NCI-H524 (cell line): ENCODE data around the gene WFDC5.
"Not testable (repeated sequence)": the region's sequence is repeated elsewhere in the genome, so short reads cannot be mapped to it uniquely, and the experiment has no call there.

Experiments used
- DNase-seq, 2 experiments: peaks; one replicate each; lab custom pipeline; 2025; lab: John Stamatoyannopoulos, UW

WFDC5 gene, protein sequence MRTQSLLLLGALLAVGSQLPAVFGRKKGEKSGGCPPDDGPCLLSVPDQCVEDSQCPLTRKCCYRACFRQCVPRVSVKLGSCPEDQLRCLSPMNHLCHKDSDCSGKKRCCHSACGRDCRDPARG

DNA sequence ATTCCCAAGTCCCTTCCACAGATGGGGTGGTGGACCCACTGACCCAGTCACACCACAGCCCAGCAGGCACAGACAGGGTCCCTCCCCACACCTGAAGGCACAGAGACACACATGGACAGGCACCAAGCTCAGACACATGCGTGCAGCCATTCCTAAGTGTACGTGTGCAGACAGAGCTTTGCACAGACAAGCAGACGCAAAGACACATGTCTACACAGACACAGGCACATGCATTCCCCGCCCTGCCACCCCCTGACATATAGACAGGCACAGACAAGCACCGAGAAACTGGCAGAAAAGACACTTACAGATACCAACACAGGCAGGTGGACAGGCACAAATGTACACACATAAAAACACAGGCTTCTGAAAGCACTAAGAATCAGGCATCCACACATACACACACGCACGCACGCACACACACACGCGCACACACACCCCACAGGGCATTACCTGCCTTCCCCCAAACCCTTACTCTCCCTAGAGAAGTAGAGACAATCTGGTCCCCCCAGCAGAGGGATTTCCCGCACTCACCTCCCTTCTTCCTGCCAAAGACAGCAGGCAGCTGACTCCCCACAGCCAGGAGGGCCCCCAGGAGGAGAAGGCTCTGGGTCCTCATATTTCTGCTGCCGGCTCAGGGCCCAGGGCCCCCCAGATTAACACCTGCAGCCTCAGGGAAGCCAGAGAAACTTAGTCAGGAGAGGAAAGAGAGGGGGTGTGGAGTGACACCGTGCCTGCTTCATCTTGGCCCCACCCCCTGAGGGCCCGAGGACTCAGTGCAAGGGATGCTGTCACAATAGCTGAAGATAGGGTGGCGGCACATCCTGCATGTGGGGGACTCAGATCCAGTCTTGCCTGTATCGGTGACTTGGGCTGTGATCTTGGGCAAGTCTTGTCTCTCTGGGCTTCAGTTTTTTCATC is at the start of gene WFDC5:
Gene WFDC5, minus strand, starts transcription at position 710 of the 921 bp plus-strand sequence. Its CDS starts 91 bp downstream, at position 619.
- DNase-seq = no peak

DNA sequence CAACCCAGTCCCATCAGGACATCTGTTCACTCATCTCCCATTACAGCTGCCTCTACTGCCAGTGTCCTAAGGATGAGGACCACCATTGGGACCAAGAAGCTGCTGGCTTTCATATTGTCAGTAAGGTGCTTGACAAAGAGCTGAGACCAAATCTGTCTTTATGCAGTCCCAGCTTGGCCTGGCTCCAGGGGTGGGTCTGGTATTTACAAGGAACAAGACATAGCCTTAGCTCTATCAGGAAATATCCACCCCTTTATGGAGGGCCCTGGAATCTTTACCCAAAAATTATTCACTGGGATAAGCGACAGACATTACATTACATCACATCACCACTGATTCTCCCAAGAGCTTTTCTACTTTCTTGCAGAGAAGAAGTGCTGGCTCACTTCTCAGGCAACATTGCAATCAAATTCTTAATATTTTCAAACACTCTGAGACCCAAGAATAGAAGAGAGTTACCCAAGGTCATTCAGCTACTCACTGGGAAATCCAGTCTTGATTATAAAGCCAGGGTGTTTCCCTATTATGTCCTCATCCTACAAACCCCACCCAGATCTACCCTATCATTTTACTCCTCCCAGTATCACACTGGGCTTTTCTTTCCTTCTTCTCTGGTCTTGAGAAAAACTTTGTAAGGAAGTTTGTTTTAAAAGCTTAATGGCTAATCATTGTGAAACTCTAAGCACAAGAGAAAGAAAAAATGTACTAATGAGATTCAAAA is 48.3 kb upstream of the WFDC5 start:
- no peak for DNase-seq

DNA sequence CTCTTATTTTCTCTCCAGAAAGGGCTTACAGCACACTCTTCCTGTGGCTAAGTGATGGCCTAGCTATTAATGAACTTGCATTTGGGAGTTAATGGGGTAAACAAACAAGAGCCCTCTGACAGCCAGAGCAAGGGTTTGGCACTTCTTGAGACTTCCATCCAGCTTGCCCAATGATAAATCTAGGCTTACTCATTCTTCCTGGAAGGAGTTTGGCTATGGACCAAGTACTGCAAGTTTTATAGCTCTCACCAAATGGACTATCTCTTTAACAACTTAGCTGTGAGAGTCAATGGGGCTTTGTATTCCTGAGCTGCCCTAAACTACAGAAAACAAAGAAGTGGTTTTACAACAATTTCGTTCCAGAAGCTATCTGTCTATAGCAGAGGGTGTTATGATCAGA is 43.0 kb upstream of the WFDC5 start:
- no peak for DNase-seq

DNA sequence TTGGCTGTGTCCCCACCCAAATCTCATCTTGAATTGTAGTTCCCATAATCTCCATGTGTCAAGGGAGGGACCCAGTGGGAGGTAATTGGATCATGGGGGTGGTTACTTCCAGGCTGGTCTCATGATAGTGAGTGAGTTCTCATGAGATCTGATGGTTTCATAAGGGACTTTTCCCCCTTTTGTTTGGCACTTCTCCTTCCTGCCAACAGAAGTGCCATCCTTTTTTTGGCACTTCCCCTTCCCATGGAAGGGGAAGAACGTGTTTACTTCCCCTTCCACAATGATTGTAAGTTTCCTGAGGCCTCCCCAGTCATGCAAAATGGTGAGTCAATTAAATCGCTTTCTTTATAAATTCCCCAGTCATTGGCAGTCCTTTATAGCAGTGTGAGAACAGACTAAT is 41.7 kb upstream of the WFDC5 start:
- no peak for DNase-seq

DNA sequence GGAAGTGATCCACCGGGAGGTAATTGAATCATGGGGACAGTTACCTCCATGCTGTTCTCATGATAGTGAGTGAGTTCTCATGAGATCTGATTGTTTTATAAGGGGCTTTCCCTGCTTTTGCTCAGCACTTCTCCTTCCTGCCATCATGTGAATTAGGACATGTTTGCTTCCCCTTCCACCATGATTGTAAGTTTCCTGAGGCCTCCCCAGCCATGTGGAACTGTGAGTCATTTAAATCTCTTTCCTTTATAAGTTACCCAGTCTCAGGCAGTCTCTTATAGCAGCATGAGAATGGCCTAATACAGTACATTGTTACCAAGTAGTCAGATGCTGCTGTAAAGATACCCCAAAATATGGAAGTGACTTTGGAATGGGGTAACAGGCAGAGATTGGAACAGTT is 39.8 kb upstream of the WFDC5 start:
- DNase-seq = not testable (repeated sequence)

DNA sequence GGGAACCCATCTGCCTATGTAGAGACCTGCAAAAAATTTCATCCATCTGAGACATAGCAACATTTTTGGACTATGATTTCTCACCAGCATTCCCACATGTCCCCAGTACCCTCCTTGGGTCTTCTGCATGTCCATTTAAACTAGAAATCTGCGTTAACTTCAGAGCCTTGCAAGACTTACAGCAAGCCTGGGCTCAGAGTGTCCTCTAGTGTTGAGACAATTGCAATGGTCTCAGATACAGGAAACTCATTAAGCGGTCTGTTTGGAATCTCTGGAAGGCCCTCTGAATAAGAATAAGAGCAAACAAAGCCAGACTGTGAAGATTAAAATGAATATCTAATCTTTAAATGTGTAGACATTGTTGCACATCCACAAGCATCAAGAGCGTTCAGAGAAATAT is 39.2 kb upstream of the WFDC5 start:
- DNase-seq = peak in 1 of 2 experiments; percentile 15

DNA sequence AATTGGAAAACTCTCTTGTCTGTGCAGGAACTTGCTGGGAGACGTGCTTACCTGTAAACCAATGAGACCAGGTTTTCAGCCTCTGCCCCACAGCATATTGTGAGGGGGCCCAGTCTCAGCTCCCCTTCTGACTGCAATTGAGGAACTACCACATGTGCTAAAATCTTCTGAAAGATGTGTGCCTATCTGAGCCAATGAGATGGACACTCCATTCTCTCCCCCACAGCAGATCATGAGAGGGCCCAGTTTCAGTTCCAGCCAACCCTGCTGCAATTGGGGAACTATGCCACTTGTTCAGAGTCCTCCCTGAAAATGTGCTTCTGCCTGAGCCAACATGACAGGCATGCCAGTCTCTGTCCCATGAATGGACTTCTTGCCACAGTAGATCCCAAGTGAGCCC is 38.8 kb upstream of the WFDC5 start:
- DNase-seq = no peak

DNA sequence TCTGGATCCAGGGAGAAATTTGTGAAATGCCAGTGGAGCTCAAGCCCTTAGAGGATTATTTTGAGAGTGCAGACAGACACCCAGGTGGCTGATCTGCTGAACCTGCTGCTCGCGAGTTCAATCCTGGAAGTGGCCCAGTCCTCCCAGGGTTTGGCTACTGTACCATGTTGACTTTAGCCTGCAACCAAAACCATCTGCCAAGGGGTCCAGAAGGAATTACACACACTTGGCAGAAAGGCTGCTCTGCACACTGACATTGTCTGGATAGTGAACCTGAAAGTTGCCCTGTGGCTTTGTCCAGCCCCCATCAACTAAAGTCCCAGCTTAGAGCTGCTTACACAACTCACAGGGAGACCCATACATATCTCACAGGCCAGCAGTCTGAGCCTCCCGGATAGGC is 38.2 kb upstream of the WFDC5 start:
- peak in 1 of 2 experiments; percentile 1 for DNase-seq

DNA sequence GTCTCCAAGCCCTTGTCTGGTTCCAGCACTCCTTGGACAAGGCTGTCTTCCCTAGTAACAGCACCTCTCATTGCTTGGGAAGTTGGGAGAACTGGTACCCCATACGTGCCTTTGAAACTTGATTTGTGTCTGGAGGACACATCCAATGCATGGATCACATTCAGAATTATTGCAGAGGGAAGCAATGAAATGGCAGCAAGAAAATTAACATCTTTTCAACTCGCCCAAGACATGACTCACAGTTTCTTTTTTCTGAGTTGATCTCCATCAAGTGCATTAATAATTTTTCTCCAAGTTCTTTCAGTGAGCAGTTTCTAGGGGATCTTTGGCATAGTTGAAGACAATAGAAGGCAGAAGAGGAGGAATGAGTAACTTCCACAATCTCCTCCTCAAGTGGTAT is 37.4 kb upstream of the WFDC5 start:
- DNase-seq = no peak

DNA sequence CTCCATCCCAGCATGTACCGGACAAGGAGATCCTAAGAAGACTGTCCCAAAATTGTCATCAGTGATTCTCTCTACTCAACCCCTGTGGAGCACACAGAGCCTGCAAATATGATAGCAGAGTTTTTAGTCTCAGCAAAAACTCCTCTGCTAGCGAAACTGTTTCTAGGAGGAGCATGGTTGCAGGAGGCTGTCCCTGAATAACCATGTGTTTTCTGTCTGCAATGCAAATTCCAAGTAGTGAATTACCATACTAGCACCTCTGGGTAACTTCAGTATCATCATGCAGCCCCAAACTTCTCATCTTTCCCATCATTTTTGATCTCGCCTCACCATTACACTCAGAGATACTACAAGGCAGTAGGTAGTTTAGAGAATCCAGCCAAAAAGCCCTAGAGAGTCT is 34.1 kb upstream of the WFDC5 start:
- DNase-seq = no peak

DNA sequence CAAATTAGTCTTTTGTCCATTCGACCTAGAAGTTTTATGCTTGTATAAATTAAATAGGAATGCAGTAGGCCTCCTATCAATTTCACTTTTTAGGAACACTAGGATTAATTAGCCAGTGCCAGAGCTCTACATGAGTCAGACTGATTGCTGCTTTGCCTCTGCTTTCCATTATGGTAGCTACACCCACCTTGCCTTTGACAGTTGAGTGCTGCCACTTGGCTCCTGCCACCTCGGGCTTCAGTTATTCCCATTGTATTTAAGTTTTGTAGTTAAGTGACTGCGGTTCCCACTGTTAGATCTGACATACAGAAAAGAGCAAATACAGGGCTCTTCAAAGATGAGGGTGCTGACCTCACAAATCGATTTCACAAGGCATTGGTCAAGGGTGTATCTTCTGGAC is 25.9 kb upstream of the WFDC5 start:
- no peak for DNase-seq

DNA sequence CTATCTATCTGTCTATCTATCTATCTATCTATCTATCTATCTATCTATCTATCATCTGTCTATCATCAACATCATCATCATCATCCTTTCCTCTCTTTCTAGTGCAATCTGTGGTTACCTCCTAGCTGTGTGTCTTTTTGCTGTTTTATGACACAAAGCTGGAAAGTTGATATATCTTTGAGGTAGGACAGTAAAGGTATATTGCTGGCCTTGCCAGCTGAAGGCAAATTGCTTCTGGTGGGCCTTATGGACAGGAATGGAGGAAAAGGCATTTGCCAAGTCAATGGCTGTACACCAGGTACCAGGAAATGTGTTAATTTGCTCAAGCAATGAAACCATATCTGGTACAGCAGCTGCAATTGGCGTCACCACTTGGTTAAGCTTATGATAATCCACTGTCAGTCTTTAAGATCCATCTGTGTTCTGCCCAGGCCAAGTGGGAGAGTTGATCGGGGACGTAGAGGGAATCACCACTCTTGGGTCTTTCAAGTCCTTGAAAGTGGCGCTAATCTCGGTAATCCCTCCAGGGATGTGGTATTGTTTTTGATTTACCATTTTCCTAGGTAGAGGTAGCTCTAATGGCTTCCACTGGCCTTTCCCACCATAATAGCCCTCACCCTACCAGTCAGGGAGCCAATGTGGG is 24.9 kb upstream of the WFDC5 start:
- DNase-seq = peak; percentile 96

DNA sequence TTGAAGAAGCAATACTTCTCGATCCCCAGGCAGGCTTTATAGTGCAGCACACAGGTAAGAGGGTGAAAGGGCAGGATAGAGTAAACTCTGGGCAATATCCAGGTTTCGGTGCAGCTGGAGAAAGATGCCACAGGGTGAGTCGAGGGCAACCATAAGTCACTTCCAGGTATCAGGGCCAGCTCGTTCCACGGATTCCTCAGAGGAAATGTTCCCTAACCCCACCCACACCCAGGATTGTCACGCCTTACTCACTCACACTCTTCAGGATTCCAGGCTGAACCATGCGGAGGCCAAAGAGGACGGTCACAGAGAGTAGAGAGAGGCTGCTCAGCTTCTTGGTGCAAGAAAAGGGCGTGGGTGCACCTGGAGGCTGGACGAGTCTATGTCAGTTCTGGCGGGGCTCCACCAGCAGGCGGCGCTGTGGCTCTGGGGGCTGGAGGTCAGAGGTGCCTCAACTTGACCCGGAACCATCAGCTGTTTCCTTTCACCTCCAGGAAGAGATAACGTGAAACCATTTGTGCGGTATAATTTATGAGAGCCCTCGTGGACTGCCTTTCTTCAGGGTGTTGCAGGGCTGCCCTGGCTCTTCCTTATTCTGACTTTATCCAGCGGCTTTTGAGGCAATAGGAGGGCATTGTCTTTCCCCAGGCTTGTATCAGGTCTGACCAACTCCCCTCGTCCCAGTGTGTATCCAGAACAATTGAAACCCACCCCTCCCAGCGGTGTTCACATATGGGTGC is 23.8 kb upstream of the WFDC5 start:
- no peak for DNase-seq

DNA sequence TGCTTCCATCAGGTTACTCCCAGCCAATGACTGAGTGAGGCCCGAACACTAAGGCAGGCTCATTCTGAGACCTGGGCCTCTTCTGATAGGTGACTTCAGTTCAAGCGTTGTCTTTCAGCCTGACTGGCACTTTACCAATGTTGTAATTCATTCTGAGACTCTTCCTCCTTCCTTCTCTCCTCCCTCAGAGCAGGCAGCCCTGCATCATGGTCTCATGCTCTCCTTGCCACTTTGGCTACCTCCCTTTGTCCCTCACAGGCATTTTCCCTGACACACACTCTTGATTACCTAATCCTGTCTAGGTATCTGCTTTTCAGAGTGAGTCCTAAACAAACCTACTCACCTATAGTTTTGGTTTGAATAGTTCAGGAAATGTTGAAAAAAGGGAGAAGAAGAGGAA is 21.9 kb upstream of the WFDC5 start:
- DNase-seq = no peak

DNA sequence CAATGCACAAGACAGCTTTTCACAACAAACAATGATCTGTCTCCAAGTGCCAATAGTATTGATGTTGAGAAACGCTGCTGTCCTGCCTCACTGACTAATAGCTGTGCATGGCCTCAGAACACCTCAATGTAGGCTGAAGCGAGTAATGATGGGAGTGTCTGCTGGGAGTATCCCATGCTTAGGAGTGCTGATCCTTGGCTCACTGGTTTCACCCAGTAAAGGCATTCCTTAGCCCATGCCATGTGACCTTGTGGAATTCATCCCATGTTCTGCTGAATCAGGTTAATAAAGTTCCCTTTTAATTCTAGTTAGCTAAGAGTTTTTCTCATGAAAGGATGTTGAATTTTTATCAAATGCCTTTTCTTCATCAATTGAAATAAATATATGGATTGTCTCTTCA is 13.1 kb upstream of the WFDC5 start:
- no peak for DNase-seq

DNA sequence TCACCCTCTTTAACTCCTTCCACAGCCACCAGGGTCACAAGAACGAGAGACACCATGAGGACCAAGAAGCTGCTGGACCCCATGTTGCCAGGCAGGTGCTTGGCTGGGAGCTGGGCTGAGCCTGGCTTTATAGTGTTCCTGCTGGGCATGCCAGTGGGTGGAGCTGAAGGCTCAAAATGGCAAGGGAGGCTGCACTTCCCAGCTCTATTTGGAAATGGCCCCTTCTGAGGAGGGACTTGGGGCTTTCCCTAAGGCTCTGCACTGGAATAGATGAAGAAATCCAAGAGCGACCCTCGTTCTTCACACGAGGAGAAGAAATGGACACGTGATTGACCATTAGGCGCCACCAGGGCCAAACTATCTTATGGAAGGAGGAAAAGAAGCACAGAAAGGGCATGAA is 9.4 kb upstream of the WFDC5 start, which contains the start of gene WFDC12:
Gene WFDC12, minus strand, starts transcription at position 101 of the 400 bp plus-strand sequence. Its CDS starts 18 bp downstream, at position 83.
- no peak for DNase-seq

DNA sequence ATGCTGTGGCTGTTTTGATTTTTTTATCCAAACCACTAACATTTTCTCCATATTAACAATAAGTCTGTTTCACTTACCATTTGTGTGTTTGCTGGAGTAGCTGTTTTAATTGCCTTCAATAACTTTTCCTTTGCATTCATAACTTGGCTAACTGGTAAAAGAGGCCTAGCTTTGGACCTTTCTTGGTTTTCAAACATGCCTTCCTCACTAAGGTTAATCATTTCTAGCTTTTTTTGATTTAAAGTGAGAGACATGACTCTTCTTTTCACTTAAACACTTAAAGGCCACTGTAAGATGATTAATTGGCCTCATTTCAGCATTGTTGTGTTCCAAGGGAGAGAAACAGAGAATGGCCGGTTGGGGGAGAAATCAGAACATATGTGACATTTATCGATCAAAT is 6.4 kb upstream of the WFDC5 start:
- DNase-seq = no peak

DNA sequence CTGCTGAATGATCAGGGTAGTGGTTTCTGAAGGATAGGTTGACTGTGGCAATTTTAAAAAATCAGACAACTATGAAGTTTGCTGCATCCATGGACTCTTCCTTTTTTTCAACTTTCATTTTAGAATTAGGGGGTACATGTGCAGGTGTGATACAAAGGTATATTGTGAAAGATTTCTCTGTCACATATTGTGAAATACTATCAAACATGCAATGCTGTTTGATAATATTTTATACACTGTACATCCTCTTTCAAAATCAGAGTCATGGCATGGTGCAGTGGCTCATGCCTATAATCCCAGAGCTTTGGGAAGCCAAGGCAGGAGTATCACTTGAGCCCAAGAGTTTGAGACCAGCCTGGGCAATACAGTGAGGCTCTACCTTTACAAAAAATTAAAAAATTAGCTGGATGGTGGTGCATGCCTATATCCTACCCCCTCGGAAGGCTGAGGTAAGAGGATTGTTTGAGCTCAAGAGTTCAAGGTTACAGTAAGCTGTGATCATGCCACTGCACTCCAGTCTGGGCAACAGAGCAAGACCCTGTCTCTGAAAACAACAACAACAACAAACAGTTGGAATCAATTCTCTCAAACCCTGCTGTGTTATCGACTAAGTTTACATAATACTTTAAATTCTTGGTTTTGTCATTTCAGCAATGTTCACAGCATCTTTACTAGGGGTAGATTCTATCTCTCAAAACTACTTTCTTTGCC is 4.7 kb upstream of the WFDC5 start:
- DNase-seq = no peak

DNA sequence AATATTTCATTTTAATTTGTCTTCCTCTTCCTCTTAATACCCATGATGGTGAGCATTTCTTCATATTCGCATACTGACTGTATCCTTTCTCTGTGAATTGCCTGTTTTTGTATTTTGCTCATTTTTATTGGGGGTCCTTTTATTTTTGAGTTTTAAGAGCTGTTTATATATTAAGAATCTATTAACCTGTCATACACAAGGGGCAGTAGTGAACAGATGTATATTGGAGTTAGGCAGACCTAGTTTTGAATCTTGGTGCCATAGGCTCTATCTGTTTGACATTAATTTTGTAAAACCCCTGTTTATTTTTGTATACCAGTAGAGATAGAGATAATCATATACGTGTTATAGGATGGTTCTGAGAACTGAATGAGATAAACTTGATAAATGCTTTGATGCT is 3.1 kb upstream of the WFDC5 start:
- DNase-seq = no peak

DNA sequence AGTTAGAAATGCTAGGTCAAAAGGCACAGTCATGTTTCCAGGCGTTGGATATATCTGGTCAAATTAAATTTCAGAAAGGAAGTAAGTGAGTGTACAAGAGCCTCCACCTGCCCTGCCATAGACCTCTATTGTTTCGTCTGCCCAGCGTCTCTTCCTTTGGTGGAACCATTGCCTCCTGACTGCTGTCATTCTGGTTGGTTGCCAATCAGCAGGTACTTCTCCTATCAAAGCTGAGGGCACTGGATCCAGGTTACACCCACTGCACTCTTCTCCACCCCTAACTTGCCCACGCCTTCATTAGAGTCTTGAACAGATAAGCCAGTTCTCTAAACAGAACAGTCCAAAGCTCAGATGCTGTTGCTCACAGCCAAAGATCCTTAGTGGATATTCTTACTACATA is 2.6 kb upstream of the WFDC5 start:
- DNase-seq = no peak

DNA sequence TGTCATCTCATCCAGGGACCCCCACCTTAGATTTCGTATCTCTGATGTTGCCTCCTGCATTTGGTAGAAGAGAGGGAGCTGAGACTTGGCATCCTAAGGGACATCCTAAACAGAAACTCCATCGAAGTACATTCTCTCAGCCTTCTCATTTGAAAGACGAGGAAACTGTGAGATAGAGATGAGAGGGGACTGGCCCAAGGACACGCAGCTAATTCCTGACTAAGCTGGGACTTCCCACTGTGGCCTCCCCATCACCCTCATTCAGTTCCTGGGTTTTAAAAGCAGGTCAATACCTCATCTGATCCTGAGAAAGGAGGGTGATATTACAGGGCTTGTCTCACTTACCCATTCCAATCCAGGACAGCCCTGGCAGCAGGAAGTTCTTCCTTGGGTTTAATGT is 855 bp upstream of the WFDC5 start:
- DNase-seq = no peak
